ENCODE measurements around the gene ETV2. TPM values are rescaled to one million over a fixed set of nuclear protein-coding genes. Genes with fewer than 3 reads are reported as not detected.

ETV2 gene
- total and polyA plus RNA-seq, 2 of the 4 experiments (the other 2 are of a cell fraction) = 1.2 TPM; not detected in 1

- peak; percentile 100 for ATAC-seq (ENCODE audit: low read depth)
- Histone ChIP-seq H3K23ac (ENCODE audit: low read depth, low read length) (peak within 1 kb of the TSS; percentile 26; the same call in 1 of the 2 replicates), H3K9me3 (ENCODE audit: control insufficient read depth, insufficient read depth, low read length) (no peaks in the 10 kb centered on the region), H2AK9ac (replicated peaks; ENCODE audit: low read depth, low read length, poor library complexity) (peak within 1 kb of the TSS; percentile 91), H4K20me1 (ENCODE audit: insufficient read depth, low read length) (no peaks in the 10 kb centered on the region), H3K27me3 (ENCODE audit: control insufficient read depth, insufficient read depth, low read length) (no peaks in the 10 kb centered on the region), H3K36me3 (ENCODE audit: control insufficient read depth, insufficient read depth, low read length) (peaks cover 33% of the 10 kb centered on the region), H4K91ac (ENCODE audit: insufficient read depth, low read depth, low read length) (peak within 1 kb of the TSS; percentile 64), H2BK5ac (ENCODE audit: low read depth, low read length, poor library complexity, severe bottlenecking) (peak within 1 kb of the TSS; percentile 27), H3K79me1 (ENCODE audit: low read depth in 1 of 2, low read length in 2 of 2) (peaks cover 12 to 24% of the 10 kb centered on the region in 2 experiments), H3K9me1 (ENCODE audit: insufficient read depth, low read length) (0 out of 2 replicates have a peak, but pooled peaks cover 2% of the 10 kb centered on the region), H3K56ac (ENCODE audit: extremely low read depth, insufficient read depth, low read length) (peak within 1 kb of the TSS; percentile 80), H3K14ac (replicated peaks; ENCODE audit: low read depth, low read length) (peak within 1 kb of the TSS; percentile 77), H3K4me3 (ENCODE audit: insufficient read depth, low read depth, low read length) (peak within 1 kb of the TSS; percentile 65), H2AK5ac (ENCODE audit: low read depth, low read length) (peak within 1 kb of the TSS; percentile 88), H3K4ac (ENCODE audit: low read depth, low read length) (peak within 1 kb of the TSS; percentile 66), H2AFZ (replicated peaks; ENCODE audit: low read length, poor library complexity) (peak within 1 kb of the TSS; percentile 92), H2BK120ac (ENCODE audit: low read depth, low read length) (peak within 1 kb of the TSS; percentile 18; the same call in 1 of the 2 replicates), H2BK15ac (ENCODE audit: low read depth, low read length) (no peak within 1 kb of the TSS), H3K27ac (ENCODE audit: insufficient read depth, low read length) (peak within 1 kb of the TSS; percentile 66), H3K4me2 (ENCODE audit: low read depth, low read length) (peak within 1 kb of the TSS; percentile 100), H3K18ac (ENCODE audit: low read depth, low read length) (no peak within 1 kb of the TSS), H4K8ac (ENCODE audit: low read depth in 2 of 2, low read length in 2 of 2) (peak within 1 kb of the TSS; percentile 94 to 98), H3K4me1 (ENCODE audit: control insufficient read depth, insufficient read depth, low read length) (peaks cover 2% of the 10 kb centered on the region; the same call in 1 of the 2 replicates), H4K5ac (ENCODE audit: low read depth, low read length) (peak within 1 kb of the TSS; percentile 77), H3K9ac (ENCODE audit: low read depth, low read length) (peak within 1 kb of the TSS; percentile 82), H2BK20ac (ENCODE audit: low read depth, low read length) (no peak within 1 kb of the TSS)
- ChIA-PET CTCF (no interaction called here), POLR2A (ENCODE audit: unreplicated experiment) (no interaction called here)
- dilution Hi-C loops (cut with HindIII; ENCODE audit: low sequenced_read_pairs, unreplicated experiment) = no loop called here
- intact Hi-C loops (cut with micrococcal nuclease) = loop anchor here (2.0 to 5.0 kb wide), 2 partner anchors 81 to 276 kb away; partner anchors contain the start of gene TMEM147
- in situ Hi-C loops (cut with MboI; ENCODE audit: low sequenced_read_pairs) = no loop called here
- peak; percentile 99 for DNase-seq
- TF ChIP-seq CEBPB (IDR thresholded peaks at IDR 0.05; ENCODE audit: low read depth, low read length) (0 out of 2 replicates have a peak, but pooled peaks have one; percentile 4), BHLHE40 (IDR thresholded peaks at IDR 0.05; ENCODE audit: low read depth, low read length) (peak; percentile 12; the same call in 1 of the 2 replicates), MAZ (IDR thresholded peaks at IDR 0.05; ENCODE audit: borderline replicate concordance, low read depth, low read length) (peak; percentile 90), CHD1 (IDR thresholded peaks at IDR 0.05; ENCODE audit: low read depth, low read length) (no peak), POLR2A (IDR thresholded peaks at IDR 0.05; ENCODE audit: low read depth, low read length) (peak; percentile 80; the same call in 1 of the 2 replicates), SMC3 (IDR thresholded peaks at IDR 0.05; ENCODE audit: low read depth, low read length) (no peak), FOS (IDR thresholded peaks at IDR 0.05; ENCODE audit: low read depth, low read length) (peak; percentile 83), NFE2L2 (IDR thresholded peaks at IDR 0.05; ENCODE audit: low read depth, low read length) (peak; percentile 48), ELK1 (IDR thresholded peaks at IDR 0.05; ENCODE audit: borderline replicate concordance, low read depth, low read length) (no peak; the same call in 1 of the 2 replicates), RCOR1 (IDR thresholded peaks at IDR 0.05; ENCODE audit: insufficient replicate concordance, low read length) (no peak), MXI1 (IDR thresholded peaks at IDR 0.05; ENCODE audit: borderline replicate concordance, low read depth, low read length) (peak; percentile 74), RFX5 (IDR thresholded peaks at IDR 0.05; ENCODE audit: low read depth, low read length) (peak; percentile 79)
- WGBS, 2 experiments (ENCODE audit: extremely low coverage in 2 of 2, insufficient read length in 1 of 2) = 0% methylated on average over 35 of the region's 56 CpGs; no CpG with 5 or more reads in 1 of the 2 experiments
- no TSS peak for BruUV-seq (replicated peaks)
These were observed 12.8 kb upstream of the ETV2 start, which contains the start of gene RBM42 for GRCh38 chr19:35628565-35629331. Gene RBM42 (plus strand): TSS chr19:35629036. CDS start chr19:35629154, 118 bp downstream.
